Lower lobe of right lung (tissue), 2 donors: ENCODE results near the gene NUDT6. TPM values are rescaled to one million over a fixed set of nuclear protein-coding genes. Genes with fewer than 3 reads are reported as not detected.

Source experiments
- ATAC-seq, 2 donors: fragments of 200-7000 bp; cut with Tn5 transposase; one replicate each; pipeline ENCODE4 v1.9.1; 2020 to 2022; ENCODE audit warnings: mild to moderate bottlenecking in 2 of 2, moderate library complexity in 2 of 2
- DNase-seq: peaks from one replicate; pipeline ENCODE4 v3.0.0-alpha.2; 2020
- H3K27ac ChIP-seq: fragments of 200-600 bp; one replicate; pipeline ENCODE4 v1.8.0; 2022
- H3K27me3 ChIP-seq: fragments of 200-600 bp; one replicate; pipeline ENCODE4 v1.8.0; 2022; ENCODE audit warnings: low read depth
- H3K36me3 ChIP-seq: fragments of 200-600 bp; one replicate; pipeline ENCODE4 v1.8.0; 2022; ENCODE audit warnings: mild to moderate bottlenecking
- H3K4me1 ChIP-seq: fragments of 200-600 bp; one replicate; pipeline ENCODE4 v1.8.0; 2022
- H3K4me3 ChIP-seq: fragments of 200-600 bp; one replicate; pipeline ENCODE4 v1.8.0; 2022; ENCODE audit warnings: mild to moderate bottlenecking
- H3K9me3 ChIP-seq: fragments of 200-600 bp; one replicate; pipeline ENCODE4 v1.8.0; 2022
- intact Hi-C: fragments of 100-400 bp; cut with DNase I; formaldehyde crosslinking; loops from one replicate; pipeline ENCODE4 v1.11.0; 2022
- long read RNA-seq: library from polyadenylated mRNA; unstranded; transcript quantifications from one replicate; pipeline ENCODE4 v2.0.0, GENCODE V29; 2021
- total RNA-seq: library from RNA; stranded (reverse); fragmentation: NEBNext Ultra II Directional; extraction: Animal tissue kit (Norgen Biotek cat#: 25700); gene quantifications from one replicate; pipeline ENCODE4 v1.2.1, GENCODE V29; 2021
- TF ChIP-seq, protein P1 (sequence below): fragments of 200-600 bp; IDR thresholded peaks from one replicate; pipeline ENCODE4 v1.8.0; 2022; ENCODE audit warnings: antibody characterized with exemption, mild to moderate bottlenecking
- donor health status: DM: no; HTN: yes; CAD: no; lungs with severe emphysema.

Gene NUDT6, protein sequence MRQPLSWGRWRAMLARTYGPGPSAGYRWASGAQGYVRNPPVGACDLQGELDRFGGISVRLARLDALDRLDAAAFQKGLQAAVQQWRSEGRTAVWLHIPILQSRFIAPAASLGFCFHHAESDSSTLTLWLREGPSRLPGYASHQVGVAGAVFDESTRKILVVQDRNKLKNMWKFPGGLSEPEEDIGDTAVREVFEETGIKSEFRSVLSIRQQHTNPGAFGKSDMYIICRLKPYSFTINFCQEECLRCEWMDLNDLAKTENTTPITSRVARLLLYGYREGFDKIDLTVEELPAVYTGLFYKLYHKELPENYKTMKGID
- total RNA-seq: 5.3 TPM
- long read RNA-seq, partial matches to known transcripts: 0 of 6 reads
- long read RNA-seq, other reads (novel, unspliced or antisense): 2 of 6 reads

DNA sequence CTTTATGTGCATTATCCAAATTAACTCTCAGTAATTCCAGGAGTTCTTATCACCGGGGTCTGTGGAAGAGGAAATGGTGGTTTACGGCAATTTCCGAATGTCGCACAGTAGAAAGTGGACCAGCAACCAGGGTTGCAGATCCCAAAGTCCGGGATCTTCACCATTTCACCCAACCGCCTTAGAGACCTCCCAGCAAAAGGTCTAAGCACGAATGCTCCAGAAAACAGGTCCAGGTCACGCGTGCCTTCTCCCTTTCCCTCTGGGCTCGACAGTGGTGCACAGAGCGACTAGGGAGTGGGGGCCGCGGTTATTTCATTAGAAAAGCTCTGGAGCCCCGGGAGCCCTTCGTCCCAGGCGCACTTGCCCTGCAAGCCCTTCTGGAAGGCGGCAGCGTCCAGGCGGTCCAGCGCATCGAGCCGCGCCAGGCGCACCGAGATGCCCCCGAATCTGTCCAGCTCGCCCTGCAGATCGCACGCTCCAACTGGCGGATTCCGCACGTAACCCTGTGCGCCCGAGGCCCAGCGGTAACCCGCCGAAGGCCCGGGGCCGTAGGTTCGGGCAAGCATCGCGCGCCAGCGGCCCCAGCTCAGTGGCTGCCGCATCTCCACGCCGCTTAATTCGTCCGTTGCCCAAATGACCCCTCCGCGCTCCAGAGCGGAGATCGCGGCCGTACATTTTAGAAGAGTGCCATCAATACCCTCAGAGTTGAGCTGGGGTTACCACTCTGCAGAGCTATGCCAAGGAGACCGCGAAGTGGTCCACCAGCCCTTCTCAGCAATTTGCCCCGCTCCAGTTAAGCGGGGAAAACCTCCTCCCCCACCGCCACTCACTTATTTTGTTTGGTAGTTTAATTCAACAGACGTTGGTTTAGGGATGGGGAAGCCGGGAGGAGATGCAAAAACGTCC lies at the start of gene NUDT6:
Gene NUDT6 (minus strand): TSS at position 627 of the 906 bp plus-strand sequence. CDS start 25 bp downstream, at position 602.
- intact Hi-C loops: no loop called here
- peak; percentile 92 to 96 for ATAC-seq

DNA sequence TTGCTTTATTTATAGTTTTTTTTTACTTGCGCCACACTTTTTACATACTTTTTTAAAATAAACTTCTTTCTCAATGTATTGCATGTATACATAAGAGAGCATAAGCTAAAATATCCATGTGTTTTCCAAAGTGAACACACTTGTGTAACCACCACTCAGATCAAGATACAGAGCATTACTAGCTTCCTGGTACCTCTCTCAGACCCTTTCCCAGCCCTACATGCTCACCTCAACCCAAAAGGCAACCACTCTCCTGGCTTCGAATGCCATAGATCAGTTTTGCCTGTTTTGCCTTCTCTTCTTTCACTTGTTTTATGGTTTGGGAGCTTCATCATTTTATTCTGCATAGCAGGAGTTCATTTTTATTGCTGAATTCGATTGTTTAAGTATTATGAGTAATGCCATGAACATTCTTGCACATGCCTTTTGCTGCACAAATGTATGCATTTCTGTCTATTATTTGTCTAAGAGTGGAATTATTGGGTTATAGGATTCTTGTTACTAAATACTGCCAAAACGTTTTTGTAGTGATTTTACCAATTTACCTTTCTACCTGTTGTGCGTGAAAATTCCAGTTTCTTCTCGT lies 45.9 kb upstream of the NUDT6 start:
- ATAC-seq: no peak

More for the DNA sequence above, at the start of gene NUDT6:
- Histone ChIP-seq H3K9me3 (no peaks in the 10 kb centered on the region), H3K27me3 (no peaks in the 10 kb centered on the region), H3K4me1 (peaks cover 22% of the 10 kb centered on the region), H3K27ac (peak within 1 kb of the TSS; percentile 69), H3K4me3 (peak within 1 kb of the TSS; percentile 71), H3K36me3 (no peaks in the 10 kb centered on the region)
- TF ChIP-seq, protein P1, sequence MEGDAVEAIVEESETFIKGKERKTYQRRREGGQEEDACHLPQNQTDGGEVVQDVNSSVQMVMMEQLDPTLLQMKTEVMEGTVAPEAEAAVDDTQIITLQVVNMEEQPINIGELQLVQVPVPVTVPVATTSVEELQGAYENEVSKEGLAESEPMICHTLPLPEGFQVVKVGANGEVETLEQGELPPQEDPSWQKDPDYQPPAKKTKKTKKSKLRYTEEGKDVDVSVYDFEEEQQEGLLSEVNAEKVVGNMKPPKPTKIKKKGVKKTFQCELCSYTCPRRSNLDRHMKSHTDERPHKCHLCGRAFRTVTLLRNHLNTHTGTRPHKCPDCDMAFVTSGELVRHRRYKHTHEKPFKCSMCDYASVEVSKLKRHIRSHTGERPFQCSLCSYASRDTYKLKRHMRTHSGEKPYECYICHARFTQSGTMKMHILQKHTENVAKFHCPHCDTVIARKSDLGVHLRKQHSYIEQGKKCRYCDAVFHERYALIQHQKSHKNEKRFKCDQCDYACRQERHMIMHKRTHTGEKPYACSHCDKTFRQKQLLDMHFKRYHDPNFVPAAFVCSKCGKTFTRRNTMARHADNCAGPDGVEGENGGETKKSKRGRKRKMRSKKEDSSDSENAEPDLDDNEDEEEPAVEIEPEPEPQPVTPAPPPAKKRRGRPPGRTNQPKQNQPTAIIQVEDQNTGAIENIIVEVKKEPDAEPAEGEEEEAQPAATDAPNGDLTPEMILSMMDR: no peak
- DNase-seq: peak; percentile 79

DNA sequence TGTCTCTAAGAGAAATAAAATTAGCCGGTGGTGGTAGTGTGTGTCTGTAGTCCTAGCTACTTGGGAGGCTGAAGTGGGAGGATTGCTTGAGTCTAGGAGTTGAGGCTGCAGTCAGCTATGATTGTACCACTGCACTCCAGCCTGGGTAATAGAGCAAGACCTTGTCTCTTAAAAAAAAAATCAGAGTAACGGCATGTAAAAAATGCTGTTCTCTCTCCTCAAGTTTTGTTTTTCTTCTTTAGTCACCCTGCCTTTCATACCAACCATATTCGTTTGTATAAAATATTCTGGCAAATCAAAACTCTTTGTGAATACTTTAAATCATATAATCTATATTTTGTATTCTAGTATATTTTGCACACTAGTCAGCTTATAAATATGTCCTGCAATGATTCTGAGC lies 44.8 kb upstream of the NUDT6 start:
- DNase-seq: no peak
- no peaks in the 10 kb centered on the region for H3K36me3 ChIP-seq
- intact Hi-C loops: no loop called here
- ATAC-seq: no peak
- no peak overlapping the region for H3K27ac ChIP-seq
- no peaks in the 10 kb centered on the region for H3K4me1 ChIP-seq
- TF ChIP-seq, protein P1: no peak
- H3K9me3 ChIP-seq: no peaks in the 10 kb centered on the region
- H3K4me3 ChIP-seq: no peak overlapping the region
- H3K27me3 ChIP-seq: no peaks in the 10 kb centered on the region

More for the DNA sequence above, 45.9 kb upstream of the NUDT6 start:
- intact Hi-C loops: no loop called here
- DNase-seq: no peak
- no peaks in the 10 kb centered on the region for H3K36me3 ChIP-seq
- H3K4me1 ChIP-seq: no peaks in the 10 kb centered on the region
- no peaks in the 10 kb centered on the region for H3K27me3 ChIP-seq
- TF ChIP-seq, protein P1: no peak
- H3K27ac ChIP-seq: no peak overlapping the region
- no peak overlapping the region for H3K4me3 ChIP-seq
- H3K9me3 ChIP-seq: no peaks in the 10 kb centered on the region

DNA sequence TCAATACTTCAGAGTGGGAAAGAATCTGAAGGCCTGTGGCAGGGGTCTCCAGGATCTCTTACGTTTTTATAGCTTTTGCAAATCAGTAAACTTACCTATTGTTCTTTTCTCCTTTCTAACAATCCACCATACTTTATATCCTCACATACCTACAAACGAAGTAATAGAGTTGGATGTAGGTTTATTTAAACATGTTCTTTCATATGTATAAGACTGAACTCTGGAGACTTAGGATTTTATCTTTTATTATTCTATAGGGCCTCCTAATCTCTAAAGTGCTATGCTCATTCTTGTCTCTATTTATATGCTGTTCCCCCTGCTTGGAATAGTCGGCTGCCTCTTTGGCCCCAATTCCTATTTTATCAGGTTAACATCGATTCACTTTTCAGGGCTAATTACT lies 43.8 kb upstream of the NUDT6 start:
- no peaks in the 10 kb centered on the region for H3K9me3 ChIP-seq
- no peaks in the 10 kb centered on the region for H3K36me3 ChIP-seq
- DNase-seq (no peak), ATAC-seq (no peak)
- no peak overlapping the region for H3K27ac ChIP-seq
- no peak overlapping the region for H3K4me3 ChIP-seq
- intact Hi-C loops: no loop called here
- no peaks in the 10 kb centered on the region for H3K4me1 ChIP-seq
- TF ChIP-seq, protein P1: no peak
- no peaks in the 10 kb centered on the region for H3K27me3 ChIP-seq

DNA sequence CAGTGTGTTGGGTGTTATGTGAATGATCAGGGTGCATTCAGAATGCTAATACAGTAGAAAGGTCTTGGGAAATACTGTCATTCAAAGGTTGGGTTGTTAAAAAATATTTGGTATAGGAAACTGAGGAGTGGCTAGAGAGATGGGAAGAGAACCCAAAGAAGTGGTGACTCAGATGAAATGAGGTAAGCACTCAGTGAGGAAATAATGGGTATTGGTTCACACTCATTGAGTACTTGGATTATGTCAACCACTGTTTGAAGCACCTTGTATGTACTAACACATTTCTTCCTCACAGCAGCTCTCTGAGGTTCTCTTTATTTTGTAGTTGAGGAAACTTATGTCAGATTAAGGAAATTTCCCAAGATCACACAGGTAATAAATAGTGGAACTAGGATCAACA lies 40.8 kb upstream of the NUDT6 start:
- ATAC-seq (peak; percentile 29 to 61), DNase-seq (no peak)
- Histone ChIP-seq H3K9me3 (no peaks in the 10 kb centered on the region), H3K36me3 (no peaks in the 10 kb centered on the region), H3K4me1 (no peaks in the 10 kb centered on the region), H3K4me3 (no peak overlapping the region), H3K27me3 (no peaks in the 10 kb centered on the region), H3K27ac (no peak overlapping the region)
- intact Hi-C loops: no loop called here
- TF ChIP-seq, protein P1: no peak
